ENCODE results near the gene PTHLH.

The PTHLH gene

DNA sequence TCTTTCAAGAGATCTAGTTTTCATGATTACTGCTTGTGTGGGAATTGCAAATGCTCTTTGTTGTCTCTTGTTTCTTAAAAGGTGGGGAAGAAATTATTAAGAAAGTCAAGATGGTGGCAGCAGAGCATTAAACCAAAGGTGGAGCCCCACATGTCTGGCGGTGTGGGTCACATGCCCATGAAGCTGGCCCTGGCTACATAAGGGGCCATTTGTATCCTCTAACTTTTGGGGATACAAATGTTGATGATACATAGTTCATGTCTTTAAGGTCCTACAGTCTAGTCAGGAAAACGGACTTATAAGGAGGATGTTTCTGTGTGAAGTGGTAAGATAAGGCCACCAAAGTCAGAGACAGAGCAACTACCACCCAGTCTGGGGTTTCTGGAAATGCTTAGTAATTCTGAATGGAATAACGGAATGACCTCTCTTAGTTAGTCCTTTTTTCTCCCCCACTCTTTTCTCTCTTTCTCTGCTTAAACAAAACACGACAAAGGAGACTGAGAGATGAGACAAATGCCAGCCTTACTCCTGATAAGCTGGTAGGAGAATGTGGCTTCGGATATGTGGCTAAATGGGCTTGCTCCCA lies 39.9 kb upstream of the PTHLH start:
- H3K27ac ChIP-seq: no peak overlapping the region
- POLR2A ChIA-PET (ENCODE audit: low non-redundant PET): no interaction called here
- CTCF ChIA-PET: no interaction called here
- TF ChIP-seq, protein P1, sequence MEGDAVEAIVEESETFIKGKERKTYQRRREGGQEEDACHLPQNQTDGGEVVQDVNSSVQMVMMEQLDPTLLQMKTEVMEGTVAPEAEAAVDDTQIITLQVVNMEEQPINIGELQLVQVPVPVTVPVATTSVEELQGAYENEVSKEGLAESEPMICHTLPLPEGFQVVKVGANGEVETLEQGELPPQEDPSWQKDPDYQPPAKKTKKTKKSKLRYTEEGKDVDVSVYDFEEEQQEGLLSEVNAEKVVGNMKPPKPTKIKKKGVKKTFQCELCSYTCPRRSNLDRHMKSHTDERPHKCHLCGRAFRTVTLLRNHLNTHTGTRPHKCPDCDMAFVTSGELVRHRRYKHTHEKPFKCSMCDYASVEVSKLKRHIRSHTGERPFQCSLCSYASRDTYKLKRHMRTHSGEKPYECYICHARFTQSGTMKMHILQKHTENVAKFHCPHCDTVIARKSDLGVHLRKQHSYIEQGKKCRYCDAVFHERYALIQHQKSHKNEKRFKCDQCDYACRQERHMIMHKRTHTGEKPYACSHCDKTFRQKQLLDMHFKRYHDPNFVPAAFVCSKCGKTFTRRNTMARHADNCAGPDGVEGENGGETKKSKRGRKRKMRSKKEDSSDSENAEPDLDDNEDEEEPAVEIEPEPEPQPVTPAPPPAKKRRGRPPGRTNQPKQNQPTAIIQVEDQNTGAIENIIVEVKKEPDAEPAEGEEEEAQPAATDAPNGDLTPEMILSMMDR (conservative IDR thresholded peaks at IDR 0.05; ENCODE audit: low read depth): no peak
- no peak for DNase-seq (ENCODE audit: low spot score)

DNA sequence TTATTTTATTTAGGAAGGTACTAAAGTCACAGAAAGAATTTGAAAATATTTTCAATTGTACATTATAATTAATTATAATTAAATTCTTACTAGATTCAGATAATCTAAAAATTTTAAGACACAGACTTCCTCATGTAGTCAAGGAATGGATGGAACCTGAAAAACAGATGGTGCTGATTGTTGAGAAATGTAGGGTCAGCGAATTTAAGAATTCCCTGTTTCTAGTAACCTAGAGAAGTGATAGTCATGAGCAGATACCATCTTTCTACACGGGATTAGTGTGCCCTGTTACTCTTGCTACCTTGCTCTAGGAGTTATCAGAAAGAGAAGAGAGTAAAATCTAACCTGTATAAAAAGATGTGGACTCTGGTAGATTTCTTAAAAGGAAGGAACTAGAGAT lies 37.5 kb upstream of the PTHLH start:
- TF ChIP-seq, protein P1 (conservative IDR thresholded peaks at IDR 0.05; ENCODE audit: low read depth): no peak
- H3K27ac ChIP-seq: no peak overlapping the region
- CTCF ChIA-PET: interaction anchor here (0.6 kb wide), 1 partner anchor 14 kb away, joined by 3 read pairs; no protein-coding TSS in a partner anchor
- POLR2A ChIA-PET (ENCODE audit: low non-redundant PET): no interaction called here
- DNase-seq (ENCODE audit: low spot score): no peak

DNA sequence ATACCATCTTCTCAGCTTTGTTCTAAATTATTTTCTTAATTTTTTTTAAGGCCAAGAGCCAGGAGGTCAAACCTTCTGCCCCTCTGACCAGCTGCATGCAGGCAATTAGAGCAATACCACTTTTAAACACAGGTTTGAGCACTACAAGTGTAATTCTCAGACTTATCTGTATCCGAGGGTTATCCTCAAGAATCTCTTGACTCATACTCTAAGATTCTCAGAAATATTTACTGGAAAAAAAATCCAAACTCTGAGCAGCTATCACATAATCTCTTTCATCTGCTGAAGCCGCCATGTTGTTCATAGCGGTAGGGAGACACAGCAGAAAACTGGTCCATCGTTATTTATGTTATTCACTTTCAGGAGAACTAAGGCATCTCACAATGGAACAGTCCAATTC lies 27.4 kb upstream of the PTHLH start:
- POLR2A ChIA-PET (ENCODE audit: low non-redundant PET): no interaction called here
- DNase-seq (ENCODE audit: low spot score): no peak
- CTCF ChIA-PET: interaction anchor here (0.5 to 0.6 kb wide), 2 partner anchors 35 to 174 kb away, joined by 4 to 5 read pairs; no protein-coding TSS in a partner anchor
- no peak overlapping the region for H3K27ac ChIP-seq
- TF ChIP-seq, protein P1 (conservative IDR thresholded peaks at IDR 0.05; ENCODE audit: low read depth): no peak

DNA sequence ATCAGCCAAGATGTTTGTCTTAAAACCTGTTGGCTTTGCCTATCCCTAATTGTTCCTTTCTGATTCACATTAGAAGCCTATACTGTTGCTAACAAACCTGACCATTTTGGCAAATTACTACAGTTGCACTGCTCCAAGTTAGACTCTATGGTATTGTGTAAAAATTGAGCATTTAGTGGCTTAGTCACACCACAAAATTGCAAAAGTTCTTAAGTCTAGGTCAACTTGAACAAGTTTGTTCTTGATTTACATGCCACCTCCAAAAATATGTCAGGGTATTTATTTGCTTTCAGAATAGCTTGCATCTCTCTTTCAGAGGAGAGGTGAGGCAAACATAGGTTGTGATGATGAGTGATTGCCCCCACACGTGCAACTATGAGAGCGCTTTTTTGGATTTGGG lies 27.0 kb upstream of the PTHLH start:
- TF ChIP-seq, protein P1 (conservative IDR thresholded peaks at IDR 0.05; ENCODE audit: low read depth): no peak
- POLR2A ChIA-PET (ENCODE audit: low non-redundant PET): no interaction called here
- CTCF ChIA-PET: interaction anchor here (0.6 kb wide), 1 partner anchor 35 kb away, joined by 4 read pairs; no protein-coding TSS in a partner anchor
- peak; percentile 82 for DNase-seq (ENCODE audit: low spot score)
- no peak overlapping the region for H3K27ac ChIP-seq

DNA sequence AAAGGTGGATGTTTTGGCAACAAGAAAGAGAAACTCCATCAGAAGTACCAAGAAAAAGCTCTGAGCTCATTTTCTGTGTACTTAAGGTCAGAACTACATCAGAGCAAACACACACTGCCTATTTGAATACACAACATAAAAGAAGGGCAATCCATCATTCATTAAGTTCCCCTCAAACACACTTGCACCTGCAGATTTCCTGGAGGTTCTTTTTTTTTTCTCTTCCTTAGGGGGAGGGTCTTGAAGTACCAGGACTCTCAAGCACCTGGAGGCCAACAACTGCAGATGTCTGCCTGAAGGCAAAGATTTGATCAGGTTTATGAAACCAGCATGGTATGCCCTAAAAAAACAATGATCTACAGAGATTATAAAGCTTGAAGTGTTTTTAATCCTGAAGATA lies 26.1 kb upstream of the PTHLH start:
- no peak overlapping the region for H3K27ac ChIP-seq
- ChIA-PET POLR2A (ENCODE audit: low non-redundant PET) (no interaction called here), CTCF (no interaction called here)
- TF ChIP-seq, protein P1 (conservative IDR thresholded peaks at IDR 0.05; ENCODE audit: low read depth): no peak
- DNase-seq (ENCODE audit: low spot score): no peak

DNA sequence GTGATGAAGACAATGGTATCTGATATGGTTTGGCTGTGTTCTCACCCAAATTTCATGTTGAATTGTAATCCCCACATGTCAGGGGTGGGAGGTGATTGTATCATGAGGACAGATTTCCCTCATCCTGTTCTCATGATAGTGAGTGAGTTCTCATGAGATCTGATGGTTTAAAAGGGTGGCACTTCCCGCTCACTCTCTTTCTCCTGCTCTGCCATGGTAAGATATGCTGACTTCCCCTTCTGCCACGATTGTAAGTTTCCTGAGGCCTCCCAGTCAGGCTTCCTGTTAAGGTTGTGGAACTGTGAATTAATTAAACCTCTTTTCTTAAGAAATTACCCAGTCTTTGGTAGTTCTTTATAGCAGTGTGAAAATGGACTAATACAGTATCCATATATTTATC lies 25.6 kb upstream of the PTHLH start:
- TF ChIP-seq, protein P1 (conservative IDR thresholded peaks at IDR 0.05; ENCODE audit: low read depth): no peak
- ChIA-PET CTCF (no interaction called here), POLR2A (ENCODE audit: low non-redundant PET) (no interaction called here)
- no peak for DNase-seq (ENCODE audit: low spot score)
- H3K27ac ChIP-seq: no peak overlapping the region

Data from RWPE1 (cell line).